Measurements from ENCODE around the gene LRRC8C.

- TF ChIP-seq, protein P1, sequence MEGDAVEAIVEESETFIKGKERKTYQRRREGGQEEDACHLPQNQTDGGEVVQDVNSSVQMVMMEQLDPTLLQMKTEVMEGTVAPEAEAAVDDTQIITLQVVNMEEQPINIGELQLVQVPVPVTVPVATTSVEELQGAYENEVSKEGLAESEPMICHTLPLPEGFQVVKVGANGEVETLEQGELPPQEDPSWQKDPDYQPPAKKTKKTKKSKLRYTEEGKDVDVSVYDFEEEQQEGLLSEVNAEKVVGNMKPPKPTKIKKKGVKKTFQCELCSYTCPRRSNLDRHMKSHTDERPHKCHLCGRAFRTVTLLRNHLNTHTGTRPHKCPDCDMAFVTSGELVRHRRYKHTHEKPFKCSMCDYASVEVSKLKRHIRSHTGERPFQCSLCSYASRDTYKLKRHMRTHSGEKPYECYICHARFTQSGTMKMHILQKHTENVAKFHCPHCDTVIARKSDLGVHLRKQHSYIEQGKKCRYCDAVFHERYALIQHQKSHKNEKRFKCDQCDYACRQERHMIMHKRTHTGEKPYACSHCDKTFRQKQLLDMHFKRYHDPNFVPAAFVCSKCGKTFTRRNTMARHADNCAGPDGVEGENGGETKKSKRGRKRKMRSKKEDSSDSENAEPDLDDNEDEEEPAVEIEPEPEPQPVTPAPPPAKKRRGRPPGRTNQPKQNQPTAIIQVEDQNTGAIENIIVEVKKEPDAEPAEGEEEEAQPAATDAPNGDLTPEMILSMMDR (IDR thresholded peaks at IDR 0.05): no peak
- TF ChIP-seq EZH2 (IDR thresholded peaks at IDR 0.05) (no peak), EZH2phosphoT487 (IDR thresholded peaks at IDR 0.05) (no peak)
Measured at GRCh38 chr1:89710498-89711139, 77.7 kb downstream of the LRRC8C start.
